Keratinocyte (primary cell): ENCODE results near the gene RNASEH2B. TPM values are rescaled to one million over a fixed set of nuclear protein-coding genes. Genes with fewer than 3 reads are reported as not detected.

Source experiments
- DNase-seq: peaks from one replicate; pipeline ENCODE4 v3.0.0-alpha.2; 2011; ENCODE audit warnings: low read depth, missing footprints, low spot score
- FAIRE-seq: peaks from 2 replicates; lab custom pipeline; 2011; peaks lifted over from hg19 to GRCh38; lab: Jason Lieb, UNC
- H2AFZ ChIP-seq: 2 replicates; pipeline ENCODE4 v1.6.0; 2012; ENCODE audit warnings: low read length, control low read depth, inconsistent platforms; ENCODE audit not compliant: control insufficient read depth
- H3K27ac ChIP-seq: 2 replicates; pipeline ENCODE4 v1.5.1; 2011; ENCODE audit warnings: low read length; ENCODE audit not compliant: control insufficient read depth, insufficient read depth
- H3K27me3 ChIP-seq: 3 replicates; pipeline ENCODE4 v1.6.0; 2011; ENCODE audit warnings: low read length; ENCODE audit not compliant: control insufficient read depth, insufficient read depth; ENCODE audit errors: extremely low read depth
- H3K36me3 ChIP-seq, 2 experiments: 2 replicates in 1 of 2; 3 replicates in 1 of 2; pipeline ENCODE4 v1.5.1; 2011; ENCODE audit warnings: low read length in 2 of 2, mild to moderate bottlenecking in 1 of 2; ENCODE audit not compliant: control insufficient read depth in 2 of 2, insufficient read depth in 2 of 2; ENCODE audit errors: extremely low read depth in 1 of 2
- H3K4me1 ChIP-seq: 3 replicates; pipeline ENCODE4 v1.5.1; 2011; ENCODE audit warnings: low read length; ENCODE audit not compliant: control insufficient read depth, insufficient read depth; ENCODE audit errors: extremely low read depth
- H3K4me2 ChIP-seq: 3 replicates; pipeline ENCODE4 v1.6.0; 2011; ENCODE audit warnings: low read depth, low read length; ENCODE audit not compliant: control insufficient read depth, insufficient read depth; ENCODE audit errors: extremely low read depth
- H3K4me3 ChIP-seq, 3 experiments: fragments of 200-600 bp in 1 of 3; sonication (generic) in 1 of 3; 2 replicates in 2 of 3; 3 replicates in 1 of 3; pipeline ENCODE4 v1.5.1; 2011 to 2016; ENCODE audit warnings: low read length in 3 of 3, mild to moderate bottlenecking in 3 of 3, control low read depth in 2 of 3, inconsistent platforms in 1 of 3, low read depth in 1 of 3, mixed read lengths in 1 of 3, mixed run types in 1 of 3, moderate library complexity in 1 of 3; ENCODE audit not compliant: control insufficient read depth in 2 of 3, insufficient read depth in 2 of 3; ENCODE audit errors: extremely low read depth in 1 of 3
- H3K79me2 ChIP-seq: 2 replicates; pipeline ENCODE4 v1.6.0; 2012; ENCODE audit warnings: low read length; ENCODE audit not compliant: control insufficient read depth, insufficient read depth
- H3K9ac ChIP-seq: 3 replicates; pipeline ENCODE4 v1.6.0; 2011; ENCODE audit warnings: low read length; ENCODE audit not compliant: control insufficient read depth, insufficient read depth; ENCODE audit errors: extremely low read depth
- H3K9me1 ChIP-seq: 3 replicates; pipeline ENCODE4 v1.6.0; 2011; ENCODE audit warnings: low read length; ENCODE audit not compliant: control insufficient read depth, insufficient read depth; ENCODE audit errors: extremely low read depth
- H3K9me3 ChIP-seq: 2 replicates; pipeline ENCODE4 v1.5.1; 2012; ENCODE audit warnings: low read depth, low read length; ENCODE audit not compliant: control insufficient read depth
- H4K20me1 ChIP-seq: 3 replicates; pipeline ENCODE4 v1.6.0; 2011; ENCODE audit warnings: low read length; ENCODE audit not compliant: control insufficient read depth, insufficient read depth; ENCODE audit errors: extremely low read depth
- CTCF ChIP-seq, 3 experiments: IDR thresholded peaks in 1 of 3; conservative IDR thresholded peaks in 1 of 3; optimal IDR thresholded peaks in 1 of 3; 2 replicates in 2 of 3; 3 replicates in 1 of 3; pipeline versions ENCODE3 to v1.5.1; 2011; ENCODE audit warnings: low read length in 3 of 3, mild to moderate bottlenecking in 3 of 3, moderate library complexity in 2 of 3, control low read depth in 1 of 3, inconsistent platforms in 1 of 3; ENCODE audit not compliant: insufficient read depth in 2 of 3; ENCODE audit errors: extremely low read depth in 1 of 3
- EZH2 ChIP-seq: IDR thresholded peaks from one replicate; pipeline ENCODE4 v1.6.1; 2012; ENCODE audit warnings: inconsistent platforms, mild to moderate bottlenecking, low read length, moderate library complexity
- dilution Hi-C: fragments of 300-500 bp; cut with MboI; formaldehyde crosslinking; loops from one replicate; pipeline ENCODE4 v1.7.0; 2020; ENCODE audit warnings: low sequenced_read_pairs; ENCODE audit not compliant: extremely low pct_ligation_motif_present
- polyA plus RNA-seq, 5 experiments: library from polyadenylated mRNA; depleted of rRNA in 3 of 5; stranded (reverse) in 3 of 5; stranded (forward) in 1 of 5; unstranded in 1 of 5; fragments of >200 nt; gene quantifications; 1 replicate in 1 of 5; 2 replicates in 3 of 5; 3 replicates in 1 of 5; pipeline versions ENCODE4 v1.2.1 to v1.2.3, GENCODE V29; 2011 to 2012; ENCODE audit warnings: missing spikeins in 2 of 5, low read depth in 1 of 5, low replicate concordance in 1 of 5

The RNASEH2B gene
- polyA plus RNA-seq, 1 donor (not counting 4 experiments of a cell fraction or from before 2014, with no cell fraction given): 26.1 TPM

DNA sequence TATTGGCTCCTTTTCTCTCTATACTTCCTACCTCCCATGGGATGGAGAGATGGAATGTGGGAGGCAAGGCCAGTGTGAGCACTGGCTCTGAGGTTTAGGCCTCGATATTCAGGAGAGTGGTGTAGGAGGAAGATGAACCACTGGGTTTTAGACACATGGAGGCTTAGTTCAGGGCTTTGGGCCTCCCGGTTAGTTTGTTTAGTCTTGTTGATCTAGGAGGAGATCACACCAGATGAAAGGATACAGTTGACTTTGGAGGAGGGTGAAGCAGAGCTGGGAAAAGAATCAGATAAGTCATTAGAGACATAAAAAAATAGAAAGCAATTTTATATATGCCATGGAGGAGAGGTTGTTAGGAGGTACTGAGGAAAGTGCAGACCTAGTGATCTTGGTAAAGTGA is 30.9 kb downstream of the RNASEH2B start:
- FAIRE-seq (no peak), DNase-seq (no peak)
- Histone ChIP-seq H3K4me3 (no peak overlapping the region), H3K9me1 (no peaks in the 10 kb centered on the region), H3K4me2 (no peak overlapping the region), H3K36me3 (peaks cover 0 to 3% of the 10 kb centered on the region in 2 experiments), H3K4me1 (no peaks in the 10 kb centered on the region), H3K79me2 (no peaks in the 10 kb centered on the region), H4K20me1 (no peaks in the 10 kb centered on the region), H3K27me3 (no peaks in the 10 kb centered on the region), H3K9me3 (no peaks in the 10 kb centered on the region), H2AFZ (no peak overlapping the region), H3K27ac (no peak overlapping the region), H3K9ac (no peak overlapping the region)
- no peak for TF ChIP-seq EZH2
- TF ChIP-seq CTCF (optimal IDR thresholded peaks at IDR 0.05 in 1 of 3, IDR thresholded peaks at IDR 0.05 in 1 of 3, conservative IDR thresholded peaks at IDR 0.05 in 1 of 3; ENCODE audit: extremely low read depth in 1 of 3, insufficient read depth in 2 of 3, low read length in 3 of 3): no peak
- dilution Hi-C loops: no loop called here

- Histone ChIP-seq H4K20me1 (no peaks in the 10 kb centered on the region), H3K36me3 (no peaks in the 10 kb centered on the region), H3K9me3 (no peaks in the 10 kb centered on the region), H2AFZ (no peak overlapping the region), H3K9me1 (no peaks in the 10 kb centered on the region), H3K27ac (no peak overlapping the region), H3K79me2 (no peaks in the 10 kb centered on the region), H3K9ac (no peak overlapping the region), H3K4me1 (no peaks in the 10 kb centered on the region), H3K4me2 (no peak overlapping the region), H3K4me3 (no peak overlapping the region), H3K27me3 (no peaks in the 10 kb centered on the region)
- dilution Hi-C loops: no loop called here
- TF ChIP-seq EZH2: no peak
- no peak for TF ChIP-seq CTCF (optimal IDR thresholded peaks at IDR 0.05 in 1 of 3, IDR thresholded peaks at IDR 0.05 in 1 of 3, conservative IDR thresholded peaks at IDR 0.05 in 1 of 3; ENCODE audit: extremely low read depth in 1 of 3, insufficient read depth in 2 of 3, low read length in 3 of 3)
- DNase-seq (no peak), FAIRE-seq (no peak)
Measured at GRCh38 chr13:50941146-50941545, 31.6 kb downstream of the RNASEH2B start.
